H9 (cell line): ENCODE data around the gene ITPR1. TPM values are rescaled to one million over a fixed set of nuclear protein-coding genes. Genes with fewer than 3 reads are reported as not detected.

Experiments
- DNase-seq: peaks from one replicate; pipeline ENCODE4 v3.0.0-alpha.2; 2017
- H2AFZ ChIP-seq: one replicate; pipeline ENCODE4 v1.6.1; 2013; ENCODE audit warnings: mild to moderate bottlenecking, low read length, control low read depth, moderate library complexity
- H2AK5ac ChIP-seq: 2 replicates; pipeline ENCODE4 v1.6.1; 2013; ENCODE audit warnings: low read length, control low read depth, mixed read lengths; ENCODE audit not compliant: insufficient read length
- H2BK120ac ChIP-seq: one replicate; pipeline ENCODE4 v1.6.1; 2013; ENCODE audit warnings: low read depth, mild to moderate bottlenecking, low read length, control low read depth, inconsistent platforms; ENCODE audit not compliant: poor library complexity, severe bottlenecking
- H2BK12ac ChIP-seq: 2 replicates; pipeline ENCODE4 v1.6.1; 2013; ENCODE audit warnings: low read length, control low read depth, mixed read lengths, low read depth; ENCODE audit not compliant: insufficient read length
- H2BK15ac ChIP-seq: 2 replicates; pipeline ENCODE4 v1.6.1; 2013; ENCODE audit warnings: low read depth, low read length, control low read depth
- H2BK20ac ChIP-seq: one replicate; pipeline ENCODE4 v1.6.1; 2013; ENCODE audit warnings: low read depth, mild to moderate bottlenecking, low read length, control low read depth, inconsistent platforms; ENCODE audit not compliant: poor library complexity, severe bottlenecking
- H2BK5ac ChIP-seq: 2 replicates; pipeline ENCODE4 v1.6.1; 2013; ENCODE audit warnings: low read length, control low read depth, mixed read lengths; ENCODE audit not compliant: insufficient read length
- H3K14ac ChIP-seq: 2 replicates; pipeline ENCODE4 v1.6.1; 2013; ENCODE audit warnings: low read length, control low read depth; ENCODE audit not compliant: insufficient read depth
- H3K18ac ChIP-seq: 2 replicates; pipeline ENCODE4 v1.6.1; 2013; ENCODE audit warnings: low read depth, mild to moderate bottlenecking, mixed read lengths, low read length, control low read depth; ENCODE audit not compliant: insufficient read length
- H3K23ac ChIP-seq: 2 replicates; pipeline ENCODE4 v1.6.1; 2013; ENCODE audit warnings: low read length, control low read depth, mixed read lengths, low read depth; ENCODE audit not compliant: insufficient read length
- H3K23me2 ChIP-seq: 2 replicates; pipeline ENCODE4 v1.6.1; 2013; ENCODE audit warnings: low read depth, mild to moderate bottlenecking, mixed read lengths, low read length, control low read depth; ENCODE audit not compliant: insufficient read length, poor library complexity, severe bottlenecking
- H3K27ac ChIP-seq: 2 replicates; pipeline ENCODE4 v1.5.1; 2013; ENCODE audit warnings: low read length, control low read depth, mixed read lengths, low read depth; ENCODE audit not compliant: insufficient read length
- H3K27me3 ChIP-seq: 2 replicates; pipeline ENCODE4 v1.6.1; 2013; ENCODE audit warnings: low read length, control low read depth, inconsistent platforms; ENCODE audit not compliant: insufficient read depth
- H3K4ac ChIP-seq: 2 replicates; pipeline ENCODE4 v1.6.1; 2013; ENCODE audit warnings: low read depth, mild to moderate bottlenecking, control low read depth, inconsistent platforms, low read length, moderate library complexity
- H3K4me1 ChIP-seq: 2 replicates; pipeline ENCODE4 v1.6.1; 2013; ENCODE audit warnings: low read length, control low read depth, inconsistent platforms; ENCODE audit not compliant: insufficient read depth
- H3K4me2 ChIP-seq: 2 replicates; pipeline ENCODE4 v1.6.1; 2013; ENCODE audit warnings: low read length, control low read depth, mixed read lengths; ENCODE audit not compliant: insufficient read length, insufficient read depth
- H3K56ac ChIP-seq: 2 replicates; pipeline ENCODE4 v1.6.1; 2013; ENCODE audit warnings: low read depth, mild to moderate bottlenecking, mixed read lengths, low read length, control low read depth; ENCODE audit not compliant: insufficient read length
- H3K79me1 ChIP-seq: 2 replicates; pipeline ENCODE4 v1.6.1; 2013; ENCODE audit warnings: low read depth, mild to moderate bottlenecking, moderate library complexity, low read length, control low read depth, inconsistent platforms; ENCODE audit not compliant: insufficient read depth, poor library complexity, severe bottlenecking
- H3K79me2 ChIP-seq: 2 replicates; pipeline ENCODE4 v1.6.1; 2013; ENCODE audit warnings: low read length, control low read depth, inconsistent platforms; ENCODE audit not compliant: insufficient read depth
- H3K9ac ChIP-seq: 2 replicates; pipeline ENCODE4 v1.6.1; 2013; ENCODE audit warnings: low read length, control low read depth, mixed read lengths; ENCODE audit not compliant: insufficient read length; ENCODE audit errors: extremely low read depth
- H3K9me3 ChIP-seq: one replicate; pipeline ENCODE4 v1.6.1; 2013; ENCODE audit warnings: low read depth, low read length, inconsistent platforms; ENCODE audit not compliant: control insufficient read depth
- H3T11ph ChIP-seq: one replicate; pipeline ENCODE4 v1.6.1; 2013; ENCODE audit warnings: mild to moderate bottlenecking, low read length, control low read depth, inconsistent platforms
- H4K20me1 ChIP-seq: one replicate; pipeline ENCODE4 v1.6.1; 2013; ENCODE audit not compliant: control insufficient read depth, insufficient read length, insufficient read depth
- H4K5ac ChIP-seq: 2 replicates; pipeline ENCODE4 v1.6.1; 2013; ENCODE audit warnings: low read depth, mild to moderate bottlenecking, mixed read lengths, low read length, control low read depth; ENCODE audit not compliant: insufficient read length
- H4K8ac ChIP-seq: replicated peaks from 2 replicates; pipeline ENCODE4 v1.6.1; 2013; ENCODE audit warnings: low read length, control low read depth, mixed read lengths, low read depth; ENCODE audit not compliant: insufficient read length
- H4K91ac ChIP-seq: 2 replicates; pipeline ENCODE4 v1.6.1; 2013; ENCODE audit warnings: low read depth, mild to moderate bottlenecking, moderate library complexity, mixed read lengths, low read length, control low read depth; ENCODE audit not compliant: insufficient read length
- H3K27ac Mint-ChIP-seq, 3 experiments: 2 replicates in 2 of 3; 3 replicates in 1 of 3; pipeline ENCODE4 v1.8.0; 2020 to 2021; ENCODE audit warnings: mixed read lengths in 3 of 3, mild to moderate bottlenecking in 1 of 3, moderate library complexity in 1 of 3
- H3K27me3 Mint-ChIP-seq: 2 replicates; pipeline ENCODE4 v1.8.0; 2021; ENCODE audit warnings: low read depth, mild to moderate bottlenecking, moderate library complexity, mixed read lengths
- H3K36me3 Mint-ChIP-seq, 3 experiments: 2 replicates in 2 of 3; 3 replicates in 1 of 3; pipeline ENCODE4 v1.8.0; 2020 to 2021; ENCODE audit warnings: low read depth in 3 of 3, mixed read lengths in 3 of 3; ENCODE audit not compliant: insufficient read depth in 1 of 3
- H3K4me1 Mint-ChIP-seq, 2 experiments: 2 replicates each; pipeline ENCODE4 v1.8.0; 2020; ENCODE audit warnings: mixed read lengths in 2 of 2
- H3K4me3 Mint-ChIP-seq, 2 experiments: 2 replicates in 1 of 2; 3 replicates in 1 of 2; pipeline ENCODE4 v1.8.0; 2020 to 2021; ENCODE audit warnings: mild to moderate bottlenecking in 2 of 2, mixed read lengths in 2 of 2, moderate library complexity in 1 of 2
- H3K9me3 Mint-ChIP-seq, 2 experiments: 2 replicates in 1 of 2; 3 replicates in 1 of 2; pipeline ENCODE4 v1.8.0; 2020; ENCODE audit warnings: mild to moderate bottlenecking in 2 of 2, mixed read lengths in 2 of 2, moderate library complexity in 1 of 2
- CTCF ChIP-seq: fragments of 200-600 bp; sonication (generic); conservative IDR thresholded peaks from 3 replicates; pipeline ENCODE4 v1.8.0; 2021; ENCODE audit warnings: antibody characterized with exemption, mild to moderate bottlenecking
- WGBS: extraction: QIAGEN DNeasy Blood & Tissue Kit; methylation state at CpG from one replicate; pipeline ENCODE4 v1.1.7; 2013; ENCODE audit warnings: missing lambda C conversion rate, low lambda C conversion rate, mixed read lengths; ENCODE audit not compliant: insufficient read length; ENCODE audit errors: extremely low coverage; 5-methylcytosine and 5-hydroxymethylcytosine counted together
- total RNA-seq: library from RNA; stranded (reverse); gene quantifications from 2 replicates; pipeline ENCODE4 v1.2.1, GENCODE V29; 2021

Gene ITPR1
- total RNA-seq, 1 experiment from 2014 or later, result 4.2 TPM

DNA sequence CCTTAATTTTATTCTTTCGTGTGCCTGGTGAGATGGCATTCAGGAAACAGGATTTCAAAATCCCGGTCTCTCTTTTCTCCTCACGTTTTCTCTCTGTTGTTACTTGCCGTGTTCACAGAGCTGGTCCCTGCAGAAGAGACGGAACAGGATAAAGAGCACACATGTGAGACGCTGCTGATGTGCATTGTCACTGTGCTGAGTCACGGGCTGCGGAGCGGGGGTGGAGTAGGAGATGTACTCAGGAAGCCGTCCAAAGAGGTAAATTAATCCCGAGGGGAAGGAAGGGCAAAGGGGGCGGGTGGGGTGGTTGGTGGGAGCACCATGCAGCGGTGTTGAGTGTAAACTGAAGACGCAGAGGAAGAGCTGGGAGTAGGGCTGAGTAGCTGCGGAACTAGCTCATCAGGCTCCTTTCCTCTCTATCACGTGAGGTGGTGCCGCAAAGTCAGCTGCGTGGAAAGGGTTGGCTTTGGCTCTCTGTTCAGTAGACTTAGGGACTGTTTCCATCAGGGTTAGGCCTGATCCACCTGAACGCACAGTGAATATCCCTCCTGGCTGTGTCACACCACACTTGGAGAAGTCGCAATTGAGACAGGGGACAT lies 321.3 kb downstream of the ITPR1 start:
- Histone ChIP-seq H3K4ac (no peak overlapping the region), H3K9ac (no peak overlapping the region), H3K27ac (no peak overlapping the region), H3K27me3 (no peaks in the 10 kb centered on the region), H3K79me1 (no peaks in the 10 kb centered on the region), H3K14ac (no peak overlapping the region), H2BK120ac (no peak overlapping the region), H3K56ac (no peak overlapping the region), H4K20me1 (no peaks in the 10 kb centered on the region), H3K23ac (no peak overlapping the region), H4K8ac (no peak overlapping the region), H3K18ac (no peak overlapping the region), H2BK20ac (no peak overlapping the region), H4K5ac (no peak overlapping the region), H3K79me2 (no peaks in the 10 kb centered on the region), H2BK5ac (no peak overlapping the region), H3K4me2 (no peak overlapping the region), H3K23me2 (no peaks in the 10 kb centered on the region), H3T11ph (no peak overlapping the region), H2AFZ (no peak overlapping the region), H3K4me1 (no peaks in the 10 kb centered on the region), H2BK12ac (no peak overlapping the region), H2AK5ac (no peak overlapping the region), H2BK15ac (no peak overlapping the region), H3K9me3 (no peaks in the 10 kb centered on the region), H4K91ac (no peak overlapping the region)
- H3K27me3 Mint-ChIP-seq, result no peaks in the 10 kb centered on the region
- WGBS, result no CpG with 5 or more reads among the region's 20 CpGs
- H3K9me3 Mint-ChIP-seq, result peaks cover 16 to 17% of the 10 kb centered on the region in 2 experiments
- H3K27ac Mint-ChIP-seq, result peak overlapping the region in 2 of 3 experiments; percentile 2 to 63; a peak in 3 of 7 replicates
- H3K36me3 Mint-ChIP-seq, result peaks cover 20 to 25% (median 25%) of the 10 kb centered on the region in 3 experiments
- TF ChIP-seq CTCF, result no peak
- no peak for DNase-seq
- no peak overlapping the region for H3K4me3 Mint-ChIP-seq
- H3K4me1 Mint-ChIP-seq, result peaks cover 6 to 9% of the 10 kb centered on the region in 2 experiments
